ENCODE results near the gene CLMN.

CLMN gene

DNA sequence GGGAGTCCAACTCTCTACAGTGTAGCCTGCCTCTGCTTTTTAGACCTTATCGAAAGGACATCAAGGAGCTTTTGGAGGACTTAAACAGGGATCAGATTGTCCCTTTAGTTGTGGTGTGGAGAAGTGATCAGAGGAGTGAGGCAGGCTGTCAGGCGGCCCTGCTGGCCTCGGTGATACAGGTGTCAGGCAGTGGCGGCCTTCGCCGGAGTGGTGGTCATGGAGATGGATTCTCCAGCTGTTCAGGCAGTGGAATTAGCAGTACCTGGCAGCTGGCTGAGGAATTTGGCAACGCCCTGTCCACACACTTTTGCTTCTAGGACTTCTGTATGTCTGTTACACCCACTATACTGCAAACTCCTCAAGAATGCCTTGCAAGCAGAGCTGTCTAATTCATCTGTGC lies 4.2 kb upstream of the CLMN start:
- in situ Hi-C loops (cut with HindIII; ENCODE audit: low sequenced_read_pairs): no loop called here
- no peak for DNase-seq (ENCODE audit: low read depth, low spot score)
- TF ChIP-seq, protein P1, sequence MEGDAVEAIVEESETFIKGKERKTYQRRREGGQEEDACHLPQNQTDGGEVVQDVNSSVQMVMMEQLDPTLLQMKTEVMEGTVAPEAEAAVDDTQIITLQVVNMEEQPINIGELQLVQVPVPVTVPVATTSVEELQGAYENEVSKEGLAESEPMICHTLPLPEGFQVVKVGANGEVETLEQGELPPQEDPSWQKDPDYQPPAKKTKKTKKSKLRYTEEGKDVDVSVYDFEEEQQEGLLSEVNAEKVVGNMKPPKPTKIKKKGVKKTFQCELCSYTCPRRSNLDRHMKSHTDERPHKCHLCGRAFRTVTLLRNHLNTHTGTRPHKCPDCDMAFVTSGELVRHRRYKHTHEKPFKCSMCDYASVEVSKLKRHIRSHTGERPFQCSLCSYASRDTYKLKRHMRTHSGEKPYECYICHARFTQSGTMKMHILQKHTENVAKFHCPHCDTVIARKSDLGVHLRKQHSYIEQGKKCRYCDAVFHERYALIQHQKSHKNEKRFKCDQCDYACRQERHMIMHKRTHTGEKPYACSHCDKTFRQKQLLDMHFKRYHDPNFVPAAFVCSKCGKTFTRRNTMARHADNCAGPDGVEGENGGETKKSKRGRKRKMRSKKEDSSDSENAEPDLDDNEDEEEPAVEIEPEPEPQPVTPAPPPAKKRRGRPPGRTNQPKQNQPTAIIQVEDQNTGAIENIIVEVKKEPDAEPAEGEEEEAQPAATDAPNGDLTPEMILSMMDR (IDR thresholded peaks at IDR 0.05; ENCODE audit: low read depth, low read length): no peak
- no peak overlapping the region for H3K4me3 ChIP-seq (ENCODE audit: low read depth, low read length)

DNA sequence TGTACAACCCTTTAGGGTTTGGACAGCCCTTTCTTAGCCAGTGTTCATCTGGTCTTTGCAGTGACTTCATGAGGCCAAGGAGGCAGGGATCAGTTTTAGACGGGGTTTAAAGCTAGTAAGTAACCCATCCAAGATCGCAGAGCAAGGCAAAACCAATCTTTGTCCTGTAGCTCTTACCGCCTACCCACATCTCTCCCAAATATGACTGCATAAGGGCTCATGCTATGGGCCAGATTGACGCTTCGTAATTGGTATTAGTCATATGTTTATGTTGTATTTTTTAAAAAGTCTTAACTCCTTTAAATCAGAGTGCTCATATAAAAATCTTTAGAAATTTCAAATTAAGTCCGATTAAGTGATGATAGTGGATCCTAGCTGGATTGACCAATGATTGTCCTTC lies 3.7 kb upstream of the CLMN start:
- H3K4me3 ChIP-seq (ENCODE audit: low read depth, low read length): no peak overlapping the region
- TF ChIP-seq, protein P1 (IDR thresholded peaks at IDR 0.05; ENCODE audit: low read depth, low read length): no peak
- no peak for DNase-seq (ENCODE audit: low read depth, low spot score)
- in situ Hi-C loops (cut with HindIII; ENCODE audit: low sequenced_read_pairs): no loop called here

DNA sequence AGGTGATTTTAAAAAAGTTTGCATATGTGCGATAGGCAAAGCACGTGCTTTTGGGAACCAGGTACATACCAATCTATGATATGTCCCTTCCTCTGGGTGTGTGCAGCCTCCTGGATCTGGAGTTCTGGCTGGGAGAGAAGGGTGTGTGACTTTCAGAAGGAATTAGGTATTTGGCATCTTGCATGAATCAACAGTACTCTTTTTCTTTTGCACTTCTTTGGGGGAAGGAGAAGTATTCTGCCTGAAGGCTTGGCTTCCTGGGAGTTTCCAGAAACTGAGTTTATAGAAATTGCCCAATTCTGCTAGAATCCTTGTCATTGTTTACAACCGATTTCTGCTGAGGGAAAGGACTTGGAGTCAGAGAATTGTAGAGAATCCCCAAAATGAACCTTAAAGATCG lies 2.9 kb upstream of the CLMN start:
- no peak for DNase-seq (ENCODE audit: low read depth, low spot score)
- in situ Hi-C loops (cut with HindIII; ENCODE audit: low sequenced_read_pairs): no loop called here
- no peak overlapping the region for H3K4me3 ChIP-seq (ENCODE audit: low read depth, low read length)
- TF ChIP-seq, protein P1 (IDR thresholded peaks at IDR 0.05; ENCODE audit: low read depth, low read length): no peak

DNA sequence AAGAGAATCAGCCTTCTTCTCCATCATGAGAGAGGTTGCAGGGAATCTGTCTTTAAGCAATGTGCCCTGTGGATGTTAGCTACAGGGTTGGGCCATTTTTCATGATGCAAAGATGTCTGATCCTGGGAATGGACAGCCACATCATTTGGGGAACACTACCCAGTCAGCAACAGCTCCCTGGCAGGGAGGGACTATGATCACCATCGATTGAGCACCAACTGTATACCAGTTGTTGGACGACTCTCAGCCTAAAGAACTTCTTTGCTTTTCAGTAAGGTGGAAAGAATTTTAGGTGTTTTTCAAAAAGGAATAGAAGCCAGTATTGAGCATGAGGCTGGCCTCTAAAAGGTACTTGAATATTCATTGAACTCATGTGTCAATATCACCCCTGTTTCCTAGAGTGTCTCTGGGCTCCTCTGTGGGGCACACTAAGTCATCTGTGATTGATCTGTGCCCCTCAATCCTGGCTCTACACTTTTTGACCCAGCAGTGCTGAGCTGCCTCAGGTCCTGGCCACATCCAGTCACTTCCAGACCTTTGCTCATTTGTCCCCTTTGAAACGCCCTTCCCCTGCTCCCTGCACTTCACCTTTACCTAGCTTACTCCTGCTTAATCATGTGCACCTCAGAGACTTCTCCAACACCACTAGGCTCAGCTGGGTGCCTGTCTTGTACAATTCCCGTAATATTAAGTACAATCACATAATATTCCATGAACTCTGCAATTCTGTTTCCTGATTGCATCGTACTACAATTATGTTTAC lies 2.2 kb upstream of the CLMN start:
- no peak overlapping the region for H3K4me3 ChIP-seq (ENCODE audit: low read depth, low read length)
- in situ Hi-C loops (cut with HindIII; ENCODE audit: low sequenced_read_pairs): no loop called here
- TF ChIP-seq, protein P1 (IDR thresholded peaks at IDR 0.05; ENCODE audit: low read depth, low read length): no peak
- DNase-seq (ENCODE audit: low read depth, low spot score): no peak

DNA sequence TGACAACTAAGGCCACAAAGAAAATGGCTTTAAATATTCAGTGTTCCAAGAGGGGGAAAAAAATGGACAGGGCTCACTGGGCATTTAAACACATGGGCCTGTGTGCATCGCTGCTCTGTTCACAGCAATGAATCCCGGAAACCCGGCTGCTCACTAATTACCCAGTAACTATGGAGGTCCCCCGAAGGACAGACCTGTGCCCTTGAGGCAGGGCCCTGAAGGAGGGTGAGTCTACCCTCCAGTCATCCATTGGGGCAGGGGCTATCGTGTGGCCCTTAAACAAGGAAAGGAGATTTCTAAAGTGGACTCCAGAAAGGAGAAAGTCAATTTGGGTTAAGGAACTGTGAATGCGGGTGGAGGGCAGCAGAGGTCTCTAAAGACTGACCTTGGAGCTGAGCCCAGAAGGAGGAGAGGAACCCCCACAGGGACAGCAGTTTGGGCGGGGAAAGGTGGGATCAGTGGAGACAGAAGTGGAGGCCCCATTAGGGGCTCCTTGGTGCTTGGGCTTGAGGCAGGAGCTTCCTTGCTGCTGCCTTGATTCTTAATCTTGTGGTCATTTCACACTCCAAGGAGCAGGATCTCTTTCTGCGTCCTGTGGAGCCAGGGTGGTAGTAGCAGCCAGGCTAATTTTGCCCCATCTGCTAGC lies 1.4 kb upstream of the CLMN start:
- H3K4me3 ChIP-seq (ENCODE audit: low read depth, low read length): no peak overlapping the region
- DNase-seq (ENCODE audit: low read depth, low spot score): no peak
- in situ Hi-C loops (cut with HindIII; ENCODE audit: low sequenced_read_pairs): no loop called here
- TF ChIP-seq, protein P1 (IDR thresholded peaks at IDR 0.05; ENCODE audit: low read depth, low read length): no peak

DNA sequence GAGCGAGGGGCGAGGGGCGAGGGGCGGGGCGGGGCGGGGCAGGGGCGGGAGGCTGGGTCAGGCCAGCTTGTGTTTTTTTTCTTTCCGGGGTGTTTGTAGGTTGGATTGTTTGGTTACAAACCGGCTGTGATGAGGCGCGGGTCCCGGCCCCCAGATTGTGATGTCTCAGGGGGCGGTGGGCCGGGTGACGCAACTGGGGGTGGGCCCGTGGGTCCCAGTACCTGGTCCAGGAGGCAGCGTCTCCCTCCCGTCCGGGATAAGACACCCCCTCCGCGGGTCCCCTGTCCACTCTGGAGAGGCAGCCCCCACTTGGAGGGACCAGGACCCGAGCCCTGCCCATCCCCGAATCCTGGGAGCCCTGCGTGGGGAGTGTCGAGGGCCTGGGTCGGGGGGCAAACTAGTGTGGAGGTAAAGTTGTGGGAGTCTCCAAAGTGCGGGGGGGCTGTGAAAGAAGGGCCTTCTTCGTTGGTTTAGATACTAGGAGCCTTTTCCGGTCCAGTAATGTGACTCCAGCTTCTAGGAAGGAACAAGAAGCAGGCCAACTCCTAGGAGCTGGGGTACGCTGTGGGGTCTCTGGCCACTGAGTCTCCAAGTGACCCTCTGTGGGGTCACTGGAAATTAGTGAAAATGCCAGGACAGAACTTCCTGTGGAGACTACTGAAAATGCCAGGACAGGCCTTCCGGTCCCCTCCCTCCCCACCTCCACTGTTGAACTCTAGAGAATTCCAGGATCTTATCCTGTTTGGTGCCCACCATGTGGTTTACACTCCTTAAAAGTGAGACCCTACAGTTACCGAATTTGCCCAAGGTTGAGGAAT lies 579 bp upstream of the CLMN start:
- TF ChIP-seq, protein P1 (IDR thresholded peaks at IDR 0.05; ENCODE audit: low read depth, low read length): no peak
- no peak for DNase-seq (ENCODE audit: low read depth, low spot score)
- in situ Hi-C loops (cut with HindIII; ENCODE audit: low sequenced_read_pairs): no loop called here
- H3K4me3 ChIP-seq (ENCODE audit: low read depth, low read length): peak overlapping the region; percentile 40

Measured in astrocyte of the spinal cord (primary cell).